ENCODE measurements around the gene PARD3. TPM values are rescaled to one million over a fixed set of nuclear protein-coding genes. Genes with fewer than 3 reads are reported as not detected.

PARD3 gene
- total RNA-seq, 1 donor: 42.1 TPM

DNA sequence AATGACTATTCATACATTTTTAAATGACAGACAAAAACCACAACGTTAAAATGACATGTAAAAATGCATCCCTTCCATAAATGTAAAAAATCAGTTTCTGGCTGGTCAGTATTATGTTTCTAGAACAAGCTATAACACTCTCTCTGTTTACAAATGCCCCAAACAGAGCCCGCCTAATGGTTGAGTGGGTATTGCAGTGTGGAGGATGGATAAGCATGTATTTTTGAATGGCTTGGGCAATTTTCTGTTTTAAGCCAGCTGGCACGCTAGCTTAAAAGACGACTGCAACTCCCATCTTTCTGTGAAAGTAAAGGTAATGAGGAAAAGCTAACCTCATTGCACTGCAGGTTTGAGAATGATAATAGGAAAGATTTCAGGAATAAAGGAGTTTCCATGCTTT lies 430.7 kb downstream of the PARD3 start:
- TF ChIP-seq, protein P1, sequence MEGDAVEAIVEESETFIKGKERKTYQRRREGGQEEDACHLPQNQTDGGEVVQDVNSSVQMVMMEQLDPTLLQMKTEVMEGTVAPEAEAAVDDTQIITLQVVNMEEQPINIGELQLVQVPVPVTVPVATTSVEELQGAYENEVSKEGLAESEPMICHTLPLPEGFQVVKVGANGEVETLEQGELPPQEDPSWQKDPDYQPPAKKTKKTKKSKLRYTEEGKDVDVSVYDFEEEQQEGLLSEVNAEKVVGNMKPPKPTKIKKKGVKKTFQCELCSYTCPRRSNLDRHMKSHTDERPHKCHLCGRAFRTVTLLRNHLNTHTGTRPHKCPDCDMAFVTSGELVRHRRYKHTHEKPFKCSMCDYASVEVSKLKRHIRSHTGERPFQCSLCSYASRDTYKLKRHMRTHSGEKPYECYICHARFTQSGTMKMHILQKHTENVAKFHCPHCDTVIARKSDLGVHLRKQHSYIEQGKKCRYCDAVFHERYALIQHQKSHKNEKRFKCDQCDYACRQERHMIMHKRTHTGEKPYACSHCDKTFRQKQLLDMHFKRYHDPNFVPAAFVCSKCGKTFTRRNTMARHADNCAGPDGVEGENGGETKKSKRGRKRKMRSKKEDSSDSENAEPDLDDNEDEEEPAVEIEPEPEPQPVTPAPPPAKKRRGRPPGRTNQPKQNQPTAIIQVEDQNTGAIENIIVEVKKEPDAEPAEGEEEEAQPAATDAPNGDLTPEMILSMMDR (IDR thresholded peaks at IDR 0.05; ENCODE audit: insufficient read depth, low read length): no peak
- no peak for DNase-seq (ENCODE audit: low read depth)
- no peak overlapping the region for H3K4me3 ChIP-seq (ENCODE audit: low read depth, low read length)

DNA sequence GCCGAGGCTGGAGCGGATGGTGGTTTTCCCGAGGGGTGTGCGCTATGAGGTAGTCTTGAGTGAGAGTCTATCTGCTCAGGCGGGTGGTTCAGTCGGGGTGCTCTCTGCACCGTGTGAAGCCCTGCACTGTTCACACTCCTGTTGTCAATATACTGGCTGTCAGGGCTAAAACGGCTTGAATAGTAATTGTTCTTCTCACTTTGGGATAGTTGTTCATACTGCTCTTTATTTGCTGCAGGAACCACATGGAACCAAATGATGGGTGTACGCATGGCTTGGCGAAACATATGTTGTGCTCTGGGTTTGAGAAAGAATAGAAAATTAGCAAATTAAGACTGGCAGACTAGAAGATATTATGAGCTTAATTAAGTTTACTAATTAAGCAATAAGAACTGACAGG lies 432.5 kb downstream of the PARD3 start:
- TF ChIP-seq, protein P1 (IDR thresholded peaks at IDR 0.05; ENCODE audit: insufficient read depth, low read length): no peak
- no peak overlapping the region for H3K4me3 ChIP-seq (ENCODE audit: low read depth, low read length)
- DNase-seq (ENCODE audit: low read depth): no peak

DNA sequence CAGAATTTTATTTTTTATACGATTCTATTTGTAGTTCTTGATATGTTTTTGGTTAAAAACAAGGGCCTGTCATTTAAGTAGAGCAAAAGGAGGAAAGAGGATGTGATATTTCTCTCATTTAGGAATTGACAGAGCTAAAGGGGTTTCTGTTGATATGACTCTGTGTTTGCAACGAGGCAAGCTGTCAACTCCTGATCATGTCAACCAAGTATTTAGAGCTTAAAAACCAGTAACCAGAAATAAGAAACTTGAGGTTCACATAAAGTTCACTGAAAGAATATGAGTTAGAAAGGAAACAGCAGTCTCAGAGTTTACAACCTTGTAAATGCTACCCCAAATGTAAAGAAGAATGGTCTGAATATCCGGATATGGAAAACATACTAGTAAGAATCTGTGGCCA lies 434.2 kb downstream of the PARD3 start:
- no peak for DNase-seq (ENCODE audit: low read depth)
- TF ChIP-seq, protein P1 (IDR thresholded peaks at IDR 0.05; ENCODE audit: insufficient read depth, low read length): no peak
- H3K4me3 ChIP-seq (ENCODE audit: low read depth, low read length): no peak overlapping the region

DNA sequence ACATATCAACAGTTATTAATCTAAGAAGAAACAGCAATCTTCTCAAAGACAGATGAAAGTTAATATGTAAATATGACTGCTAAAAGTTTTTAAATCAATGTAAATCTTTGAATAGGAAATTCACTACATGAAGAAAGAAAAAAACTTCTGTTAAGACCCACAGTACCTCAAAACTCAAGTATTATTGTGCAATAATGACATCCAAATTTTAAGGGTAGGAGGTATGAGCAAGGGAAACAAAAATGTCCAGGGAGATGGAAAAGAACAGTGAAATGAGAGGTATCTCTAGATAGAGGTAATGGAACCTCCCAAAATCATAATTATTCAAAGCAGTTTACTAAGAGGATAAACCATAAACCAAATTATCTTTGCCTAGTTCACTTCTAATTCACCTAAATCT lies 436.8 kb downstream of the PARD3 start:
- DNase-seq (ENCODE audit: low read depth): no peak
- no peak overlapping the region for H3K4me3 ChIP-seq (ENCODE audit: low read depth, low read length)
- TF ChIP-seq, protein P1 (IDR thresholded peaks at IDR 0.05; ENCODE audit: insufficient read depth, low read length): no peak

DNA sequence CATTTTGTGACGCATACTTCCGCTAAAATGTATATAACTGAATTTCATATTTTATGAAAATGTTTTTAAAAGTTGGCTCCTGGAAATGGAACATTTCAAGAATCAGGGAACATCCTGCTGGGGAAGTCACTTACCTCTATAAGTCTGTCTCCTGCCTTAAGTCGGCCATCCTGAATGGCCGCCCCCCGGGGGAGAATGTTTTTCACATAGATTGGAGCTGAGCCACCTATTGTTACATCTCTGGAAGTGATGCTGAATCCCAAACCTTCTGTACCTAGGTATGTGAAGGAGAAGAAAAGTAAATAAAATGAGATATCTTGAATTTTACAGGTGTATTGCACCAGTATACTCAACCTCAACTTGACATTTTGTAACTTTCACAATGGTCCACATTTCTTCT lies 437.3 kb downstream of the PARD3 start:
- TF ChIP-seq, protein P1 (IDR thresholded peaks at IDR 0.05; ENCODE audit: insufficient read depth, low read length): no peak
- DNase-seq (ENCODE audit: low read depth): no peak
- H3K4me3 ChIP-seq (ENCODE audit: low read depth, low read length): no peak overlapping the region

DNA sequence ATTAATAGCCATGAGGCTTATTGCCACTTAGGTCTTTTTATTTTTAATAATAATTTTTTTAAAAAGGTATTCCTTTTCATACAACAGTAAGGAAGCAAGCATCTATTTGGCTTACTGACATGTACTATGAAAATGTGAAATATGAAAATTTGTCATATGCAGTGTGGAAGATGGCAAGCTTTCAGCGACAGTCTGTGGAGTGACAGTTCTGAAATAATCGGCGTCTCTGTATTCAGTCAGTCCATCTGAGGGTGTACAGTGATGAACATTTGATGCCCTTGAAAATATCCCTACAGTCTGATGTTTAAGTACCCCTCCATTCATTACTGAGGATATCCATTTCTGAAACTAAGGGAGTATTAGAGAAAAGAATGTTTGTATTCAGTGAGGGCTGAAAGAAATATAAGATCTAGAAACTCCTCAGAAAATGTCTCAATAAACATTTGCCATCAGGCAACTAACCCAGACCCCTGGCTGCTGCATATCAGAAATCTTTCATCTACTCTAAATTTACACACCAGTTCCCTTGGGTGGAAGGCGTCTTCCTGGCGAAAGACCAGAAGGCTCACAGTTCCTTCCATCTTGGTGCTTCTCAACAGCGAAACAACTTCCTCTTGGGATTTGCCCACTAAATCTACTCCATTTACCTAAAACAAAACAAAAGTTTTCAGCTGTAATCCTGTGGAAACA lies 440.6 kb downstream of the PARD3 start:
- DNase-seq (ENCODE audit: low read depth): no peak
- TF ChIP-seq, protein P1 (IDR thresholded peaks at IDR 0.05; ENCODE audit: insufficient read depth, low read length): no peak
- H3K4me3 ChIP-seq (ENCODE audit: low read depth, low read length): no peak overlapping the region

DNA sequence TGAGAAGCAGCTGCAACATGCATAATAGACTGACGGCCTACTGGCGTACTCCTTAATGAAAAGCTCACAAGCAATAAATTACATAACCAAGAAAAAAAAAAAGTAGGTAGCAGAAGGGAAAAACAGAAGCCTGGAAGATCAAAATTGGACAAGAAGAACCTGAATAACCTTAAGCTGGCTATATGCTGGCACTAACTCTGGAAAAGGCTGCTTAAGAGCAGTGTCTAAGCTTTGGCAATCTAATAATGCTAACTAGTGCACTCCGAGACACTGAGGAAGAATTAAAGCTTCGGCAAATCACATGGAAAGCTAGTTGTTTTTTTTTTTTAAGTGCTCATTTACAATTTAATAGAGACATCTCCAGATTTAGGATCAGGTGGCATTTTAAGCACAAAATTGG lies 441.9 kb downstream of the PARD3 start:
- TF ChIP-seq, protein P1 (IDR thresholded peaks at IDR 0.05; ENCODE audit: insufficient read depth, low read length): no peak
- H3K4me3 ChIP-seq (ENCODE audit: low read depth, low read length): no peak overlapping the region
- no peak for DNase-seq (ENCODE audit: low read depth)
